ENCODE data around the gene WNT9B.

GRCh38 chr17:46878055-46878454 lies 26.7 kb downstream of the WNT9B start:
- TF ChIP-seq CTCF (IDR thresholded peaks at IDR 0.05; ENCODE audit: poor library complexity), result no peak
- no peak for TF ChIP-seq EZH2 (IDR thresholded peaks at IDR 0.05; ENCODE audit: borderline replicate concordance)
- TF ChIP-seq EZH2phosphoT487 (IDR thresholded peaks at IDR 0.05; ENCODE audit: low read depth, severe bottlenecking, unreplicated experiment), result no peak

Measured in hepatocyte (in vitro differentiated cells).